GM08714 (cell line): ENCODE data around the gene CDC20.

Source experiments
- H3K4me3 ChIP-seq: fragments of 200-500 bp; sonication (Bioruptor generic); 2 replicates; pipeline ENCODE4 v1.5.1; 2014; ENCODE audit warnings: mild to moderate bottlenecking, low read length, inconsistent platforms
- ZNF274 ChIP-seq: IDR thresholded peaks from 2 replicates; pipeline ENCODE4 v1.6.1; 2012; ENCODE audit warnings: mild to moderate bottlenecking, low read depth, low read length

CDC20 gene

GRCh38 chr1:43358746-43359693 lies at the start of gene CDC20:
TSS of gene CDC20 (plus strand) at chr1:43358981. CDS start at chr1:43359216, 235 bp downstream.
- no peak for TF ChIP-seq ZNF274
- peak within 1 kb of the TSS; percentile 93 for H3K4me3 ChIP-seq

GRCh38 chr1:43309405-43310025 lies 49.3 kb upstream of the CDC20 start:
- TF ChIP-seq ZNF274: no peak

GRCh38 chr1:43311521-43311920 lies 47.3 kb upstream of the CDC20 start:
- no peak for TF ChIP-seq ZNF274
- no peak overlapping the region for H3K4me3 ChIP-seq

More at GRCh38 chr1:43309405-43310025, 49.3 kb upstream of the CDC20 start:
- no peak overlapping the region for H3K4me3 ChIP-seq

GRCh38 chr1:43312212-43312623 lies 46.6 kb upstream of the CDC20 start:
- TF ChIP-seq ZNF274: no peak
- H3K4me3 ChIP-seq: no peak overlapping the region

- TF ChIP-seq ZNF274: no peak
- no peak overlapping the region for H3K4me3 ChIP-seq
Measured at GRCh38 chr1:43312663-43313515, 45.9 kb upstream of the CDC20 start.

- no peak overlapping the region for H3K4me3 ChIP-seq
- TF ChIP-seq ZNF274: no peak
Measured at GRCh38 chr1:43313771-43314170, 45.0 kb upstream of the CDC20 start.

- no peak overlapping the region for H3K4me3 ChIP-seq
- no peak for TF ChIP-seq ZNF274
Measured at GRCh38 chr1:43314233-43314632, 44.5 kb upstream of the CDC20 start.

- TF ChIP-seq ZNF274: no peak
- no peak overlapping the region for H3K4me3 ChIP-seq
Measured at GRCh38 chr1:43315481-43315880, 43.3 kb upstream of the CDC20 start.

- no peak overlapping the region for H3K4me3 ChIP-seq
- TF ChIP-seq ZNF274: no peak
Measured at GRCh38 chr1:43315963-43316737, 42.6 kb upstream of the CDC20 start.

- TF ChIP-seq ZNF274: no peak
- H3K4me3 ChIP-seq: no peak overlapping the region
Measured at GRCh38 chr1:43316738-43317520, 41.9 kb upstream of the CDC20 start.

- no peak for TF ChIP-seq ZNF274
Measured at GRCh38 chr1:43317817-43318471, 40.8 kb upstream of the CDC20 start.

GRCh38 chr1:43318831-43319230 lies 40.0 kb upstream of the CDC20 start:
- no peak for TF ChIP-seq ZNF274
- no peak overlapping the region for H3K4me3 ChIP-seq

More at GRCh38 chr1:43317817-43318471, 40.8 kb upstream of the CDC20 start:
- no peak overlapping the region for H3K4me3 ChIP-seq
